ENCODE measurements around the gene OCA2. TPM values are rescaled to one million over a fixed set of nuclear protein-coding genes. Genes with fewer than 3 reads are reported as not detected.

Gene OCA2
- total and polyA plus RNA-seq, 2 of the 13 experiments (the other 11 are each of a cell fraction or from before 2014, with no cell fraction given) = 0.02 to 0.05 TPM

DNA sequence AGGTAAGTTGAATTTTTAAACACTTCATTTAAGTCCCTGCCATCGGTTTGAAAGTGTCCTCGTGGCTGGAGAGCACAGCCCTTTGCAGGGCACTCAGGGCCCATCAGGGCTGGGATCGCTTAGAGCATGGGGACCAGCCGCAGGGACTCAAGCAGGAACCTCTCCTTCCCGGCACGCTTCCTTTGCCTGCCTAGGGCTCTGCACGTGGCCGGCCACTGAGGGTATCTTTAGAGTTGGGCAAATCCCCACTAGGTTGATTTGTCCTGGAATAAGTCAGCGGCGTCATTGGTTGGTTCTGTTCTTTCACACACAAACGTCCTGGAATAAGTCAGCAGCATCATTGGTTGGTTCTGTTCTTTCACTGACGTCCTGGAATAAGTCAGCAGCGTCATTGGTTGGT lies 131.6 kb downstream of the OCA2 start:
- Histone ChIP-seq H3K4me3 (replicated peaks in 1 of 3; ENCODE audit: insufficient read depth in 1 of 3, low read depth in 2 of 3, low read length in 3 of 3) (no peak overlapping the region), H3K27ac (ENCODE audit: extremely low read length, insufficient read depth, low read length) (no peak overlapping the region), H3K4me1 (ENCODE audit: insufficient read depth, low read length) (no peaks in the 10 kb centered on the region), H4K20me1 (ENCODE audit: insufficient read depth, low read length) (no peaks in the 10 kb centered on the region), H3K27me3 (ENCODE audit: control insufficient read depth in 1 of 2, insufficient read depth in 2 of 2, low read length in 2 of 2) (peaks cover 0 to 2% of the 10 kb centered on the region in 2 experiments; a peak in 1 of 5 replicates), H3K4me2 (ENCODE audit: low read depth, low read length) (no peak overlapping the region), H3K36me3 (replicated peaks in 1 of 2; ENCODE audit: control insufficient read depth in 1 of 2, insufficient read depth in 2 of 2, low read length in 2 of 2) (no peaks in the 10 kb centered on the region), H2AFZ (ENCODE audit: low read length) (no peak overlapping the region), H3K79me2 (ENCODE audit: insufficient read depth, low read length) (no peaks in the 10 kb centered on the region), H3K9me3 (ENCODE audit: low read length) (no peaks in the 10 kb centered on the region), H3K9ac (ENCODE audit: insufficient read depth, low read depth, low read length) (no peak overlapping the region)
- TF ChIP-seq ZNF260 (CRISPR knock-in tag; IDR thresholded peaks at IDR 0.05; ENCODE audit: borderline replicate concordance, low read depth) (no peak), GATA4 (IDR thresholded peaks at IDR 0.05; ENCODE audit: borderline replicate concordance, low read depth) (no peak), ZBTB21 (CRISPR knock-in tag; IDR thresholded peaks at IDR 0.05) (no peak), FOSL1 (CRISPR knock-in tag; IDR thresholded peaks at IDR 0.05; ENCODE audit: borderline replicate concordance) (no peak), ZNF773 (CRISPR knock-in tag; IDR thresholded peaks at IDR 0.05; ENCODE audit: borderline replicate concordance) (no peak), THAP11 (CRISPR knock-in tag; IDR thresholded peaks at IDR 0.05) (no peak), HOXA7 (CRISPR knock-in tag; IDR thresholded peaks at IDR 0.05) (no peak), ZNF431 (CRISPR knock-in tag; IDR thresholded peaks at IDR 0.05; ENCODE audit: borderline replicate concordance, low read depth) (no peak), MTF1 (CRISPR knock-in tag; IDR thresholded peaks at IDR 0.05) (no peak), HNRNPK (IDR thresholded peaks at IDR 0.05; ENCODE audit: low read depth, low read length, poor library complexity, severe bottlenecking) (no peak), ZNF34 (CRISPR knock-in tag; IDR thresholded peaks at IDR 0.05; ENCODE audit: borderline replicate concordance) (no peak), HIVEP1 (CRISPR knock-in tag; IDR thresholded peaks at IDR 0.05) (no peak), ZBTB38 (CRISPR knock-in tag; IDR thresholded peaks at IDR 0.05) (no peak), ZFP36L1 (CRISPR knock-in tag; IDR thresholded peaks at IDR 0.05) (no peak), RBAK (CRISPR knock-in tag; IDR thresholded peaks at IDR 0.05) (no peak)
- TF ChIP-seq, protein P1, sequence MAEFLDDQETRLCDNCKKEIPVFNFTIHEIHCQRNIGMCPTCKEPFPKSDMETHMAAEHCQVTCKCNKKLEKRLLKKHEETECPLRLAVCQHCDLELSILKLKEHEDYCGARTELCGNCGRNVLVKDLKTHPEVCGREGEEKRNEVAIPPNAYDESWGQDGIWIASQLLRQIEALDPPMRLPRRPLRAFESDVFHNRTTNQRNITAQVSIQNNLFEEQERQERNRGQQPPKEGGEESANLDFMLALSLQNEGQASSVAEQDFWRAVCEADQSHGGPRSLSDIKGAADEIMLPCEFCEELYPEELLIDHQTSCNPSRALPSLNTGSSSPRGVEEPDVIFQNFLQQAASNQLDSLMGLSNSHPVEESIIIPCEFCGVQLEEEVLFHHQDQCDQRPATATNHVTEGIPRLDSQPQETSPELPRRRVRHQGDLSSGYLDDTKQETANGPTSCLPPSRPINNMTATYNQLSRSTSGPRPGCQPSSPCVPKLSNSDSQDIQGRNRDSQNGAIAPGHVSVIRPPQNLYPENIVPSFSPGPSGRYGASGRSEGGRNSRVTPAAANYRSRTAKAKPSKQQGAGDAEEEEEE (CRISPR knock-in tag; IDR thresholded peaks at IDR 0.05; ENCODE audit: borderline replicate concordance) = no peak
- POLR2A ChIA-PET = no interaction called here
- intact Hi-C loops (cut with micrococcal nuclease; ENCODE audit: unreplicated experiment) (no loop called here), in situ Hi-C loops (cut with HindIII; ENCODE audit: extremely low pct_ligation_motif_present, low pct_unique_long_range_greater_than_20kb) (no loop called here)
- ATAC-seq (no peak), DNase-seq (ENCODE audit: low spot score) (no peak), FAIRE-seq (no peak)
- WGBS (ENCODE audit: low lambda C conversion rate) = 35% methylated on average over 9 of the region's 13 CpGs
- no TSS peak for BruUV-seq (replicated peaks)
- CTCF ChIA-PET (ENCODE audit: low intra/inter-chr PET ratio, low total read pairs) = no interaction called here

Data from HepG2 (cell line).